Mammary epithelial cell (primary cell): ENCODE measurements around the gene RAB34.

Source experiments
- EZH2 ChIP-seq: IDR thresholded peaks from 2 replicates; pipeline ENCODE4 v1.6.1; 2012; ENCODE audit warnings: low read length, inconsistent platforms, borderline replicate concordance
- TF ChIP-seq, protein P1 (sequence below), 2 donors: IDR thresholded peaks in 1 of 2; conservative IDR thresholded peaks in 1 of 2; 2 replicates each; pipeline ENCODE4 v1.5.1; 2011 to 2012; ENCODE audit warnings: inconsistent platforms in 2 of 2, low read length in 2 of 2, mild to moderate bottlenecking in 2 of 2, control low read depth in 1 of 2, low read depth in 1 of 2; ENCODE audit not compliant: insufficient read depth in 1 of 2; ENCODE audit errors: extremely low read depth in 1 of 2

DNA sequence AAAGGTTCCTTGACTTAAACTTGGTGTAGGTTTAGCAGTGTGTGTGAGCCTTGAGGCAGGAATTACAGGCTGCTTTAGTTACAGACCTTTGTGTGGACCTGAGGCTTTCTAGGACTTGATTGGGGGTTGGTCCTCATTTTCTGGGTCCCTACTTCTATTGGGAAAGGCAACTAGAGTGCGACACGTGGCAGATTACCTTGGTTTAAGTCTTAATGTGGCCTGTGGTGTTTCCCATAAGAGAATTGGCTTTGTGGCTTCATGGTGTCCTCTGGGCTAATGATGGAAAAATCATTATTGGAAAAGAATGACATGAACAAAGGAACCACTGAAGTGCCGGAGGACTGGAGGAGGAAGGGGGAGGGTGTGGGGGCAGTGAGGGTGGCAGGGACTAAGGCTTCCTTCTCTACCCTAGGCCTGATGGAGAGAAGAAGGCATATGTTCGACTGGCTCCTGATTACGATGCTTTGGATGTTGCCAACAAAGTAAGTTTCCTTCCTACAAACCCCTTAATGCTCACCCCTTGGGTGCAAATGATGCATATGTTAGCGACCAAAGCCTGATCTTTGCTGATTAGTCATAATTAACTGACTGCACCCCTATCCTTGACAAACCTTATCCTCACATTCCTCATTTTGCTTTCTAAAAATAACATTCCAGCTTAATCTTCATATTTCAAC is 5.6 kb upstream of the RAB34 start:
- TF ChIP-seq, protein P1, sequence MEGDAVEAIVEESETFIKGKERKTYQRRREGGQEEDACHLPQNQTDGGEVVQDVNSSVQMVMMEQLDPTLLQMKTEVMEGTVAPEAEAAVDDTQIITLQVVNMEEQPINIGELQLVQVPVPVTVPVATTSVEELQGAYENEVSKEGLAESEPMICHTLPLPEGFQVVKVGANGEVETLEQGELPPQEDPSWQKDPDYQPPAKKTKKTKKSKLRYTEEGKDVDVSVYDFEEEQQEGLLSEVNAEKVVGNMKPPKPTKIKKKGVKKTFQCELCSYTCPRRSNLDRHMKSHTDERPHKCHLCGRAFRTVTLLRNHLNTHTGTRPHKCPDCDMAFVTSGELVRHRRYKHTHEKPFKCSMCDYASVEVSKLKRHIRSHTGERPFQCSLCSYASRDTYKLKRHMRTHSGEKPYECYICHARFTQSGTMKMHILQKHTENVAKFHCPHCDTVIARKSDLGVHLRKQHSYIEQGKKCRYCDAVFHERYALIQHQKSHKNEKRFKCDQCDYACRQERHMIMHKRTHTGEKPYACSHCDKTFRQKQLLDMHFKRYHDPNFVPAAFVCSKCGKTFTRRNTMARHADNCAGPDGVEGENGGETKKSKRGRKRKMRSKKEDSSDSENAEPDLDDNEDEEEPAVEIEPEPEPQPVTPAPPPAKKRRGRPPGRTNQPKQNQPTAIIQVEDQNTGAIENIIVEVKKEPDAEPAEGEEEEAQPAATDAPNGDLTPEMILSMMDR (conservative IDR thresholded peaks at IDR 0.05 in 1 of 2, IDR thresholded peaks at IDR 0.05 in 1 of 2; ENCODE audit: extremely low read depth in 1 of 2, insufficient read depth in 1 of 2, low read depth in 1 of 2, low read length in 2 of 2), result no peak
- TF ChIP-seq EZH2, result no peak
